Loucy (cell line): ENCODE data around the gene SLC22A4.

Experiments
- CTCF ChIP-seq: fragments of 200-600 bp; sonication (generic); conservative IDR thresholded peaks from 2 replicates; pipeline ENCODE4 v1.5.1; 2014; ENCODE audit warnings: mild to moderate bottlenecking, antibody characterized with exemption, low read length
- EZH2phosphoT487 ChIP-seq: fragments of 200-600 bp; IDR thresholded peaks from 2 replicates; pipeline ENCODE4 v1.6.1; 2018; ENCODE audit warnings: antibody characterized with exemption, mild to moderate bottlenecking, moderate library complexity, borderline replicate concordance

- TF ChIP-seq CTCF, result no peak
- no peak for TF ChIP-seq EZH2phosphoT487
Observed at GRCh38 chr5:132355140-132355765, 61.1 kb downstream of the SLC22A4 start.
